ENCODE results near the gene TNFRSF25. TPM values are rescaled to one million over a fixed set of nuclear protein-coding genes. Genes with fewer than 3 reads are reported as not detected.
"Not testable (repeated sequence)": the region's sequence is repeated elsewhere in the genome, so short reads cannot be mapped to it uniquely, and the experiment has no call there.

The TNFRSF25 gene
- total RNA-seq, 4 donors from 2014 or later = 1.0 to 4.2 (median 2.7) TPM

- no peaks in the 10 kb centered on the region for H3K9me3 ChIP-seq
- ATAC-seq (no peak), DNase-seq (no peak)
- intact Hi-C loops (cut with DNase I; ENCODE audit: low total_unique reads) (no loop called here), in situ Hi-C loops (cut with MboI; ENCODE audit: low sequenced_read_pairs in 4 of 4) (no loop called here)
- no peak overlapping the region for H3K4me3 ChIP-seq
- TF ChIP-seq POLR2A (IDR thresholded peaks at IDR 0.05) (no peak), CTCF (IDR thresholded peaks at IDR 0.05 in 4 of 5, conservative IDR thresholded peaks at IDR 0.05 in 1 of 5) (no peak)
- no peaks in the 10 kb centered on the region for H3K36me3 ChIP-seq
- H3K27me3 ChIP-seq = peaks cover 63 to 71% (median 64%) of the 10 kb centered on the region in 3 donors
- peaks cover 0 to 5% of the 10 kb centered on the region in 2 donors for H3K4me1 ChIP-seq
- no peak overlapping the region for H3K27ac ChIP-seq
These were observed 17.9 kb downstream of the TNFRSF25 start for GRCh38 chr1:6447818-6448748.

GRCh38 chr1:6447016-6447817 is 18.8 kb downstream of the TNFRSF25 start:
- Histone ChIP-seq H3K4me3 (peak overlapping the region in 1 of 4 donors; percentile 17), H3K27ac (no peak overlapping the region), H3K36me3 (no peaks in the 10 kb centered on the region), H3K27me3 (peaks cover 55 to 62% (median 55%) of the 10 kb centered on the region in 3 donors), H3K4me1 (peaks cover 0 to 5% of the 10 kb centered on the region in 2 donors), H3K9me3 (no peaks in the 10 kb centered on the region)
- no peak for ATAC-seq
- intact Hi-C loops (cut with DNase I; ENCODE audit: low total_unique reads) (no loop called here), in situ Hi-C loops (cut with MboI; ENCODE audit: low sequenced_read_pairs in 4 of 4) (no loop called here)
- TF ChIP-seq POLR2A (IDR thresholded peaks at IDR 0.05) (no peak), CTCF (IDR thresholded peaks at IDR 0.05 in 4 of 5, conservative IDR thresholded peaks at IDR 0.05 in 1 of 5) (no peak)
- DNase-seq = no peak

GRCh38 chr1:6446665-6447015 is 19.3 kb downstream of the TNFRSF25 start:
- Histone ChIP-seq H3K27ac (no peak overlapping the region), H3K36me3 (no peaks in the 10 kb centered on the region), H3K27me3 (peaks cover 50 to 57% (median 52%) of the 10 kb centered on the region in 3 donors), H3K4me3 (no peak overlapping the region), H3K4me1 (peaks cover 0 to 5% of the 10 kb centered on the region in 2 donors), H3K9me3 (no peaks in the 10 kb centered on the region)
- intact Hi-C loops (cut with DNase I; ENCODE audit: low total_unique reads) (no loop called here), in situ Hi-C loops (cut with MboI; ENCODE audit: low sequenced_read_pairs in 4 of 4) (no loop called here)
- ATAC-seq (no peak), DNase-seq (no peak)
- no peak for TF ChIP-seq CTCF (IDR thresholded peaks at IDR 0.05 in 4 of 5, conservative IDR thresholded peaks at IDR 0.05 in 1 of 5)

- peaks cover 50 to 57% (median 52%) of the 10 kb centered on the region in 3 donors for H3K27me3 ChIP-seq
- DNase-seq; H3K4me1 ChIP-seq; H3K36me3 ChIP-seq; intact Hi-C loops (cut with DNase I; ENCODE audit: low total_unique reads); ATAC-seq; H3K27ac ChIP-seq; H3K9me3 ChIP-seq; in situ Hi-C loops (cut with MboI; ENCODE audit: low sequenced_read_pairs in 4 of 4); H3K4me3 ChIP-seq: not testable (repeated sequence)
These were observed 20.0 kb downstream of the TNFRSF25 start for GRCh38 chr1:6445929-6446328.

All from gastrocnemius medialis (tissue), 4 donors.